ENCODE data around the gene MED25. TPM values are rescaled to one million over a fixed set of nuclear protein-coding genes. Genes with fewer than 3 reads are reported as not detected.
A peak's percentile ranks its signal among the peaks of the same experiment; 100 is the strongest.
"Not testable (repeated sequence)": the region's sequence is repeated elsewhere in the genome, so short reads cannot be mapped to it uniquely, and the experiment has no call there.

MED25 gene
- total RNA-seq, 1 experiment from 2014 or later, result 37.8 TPM

DNA sequence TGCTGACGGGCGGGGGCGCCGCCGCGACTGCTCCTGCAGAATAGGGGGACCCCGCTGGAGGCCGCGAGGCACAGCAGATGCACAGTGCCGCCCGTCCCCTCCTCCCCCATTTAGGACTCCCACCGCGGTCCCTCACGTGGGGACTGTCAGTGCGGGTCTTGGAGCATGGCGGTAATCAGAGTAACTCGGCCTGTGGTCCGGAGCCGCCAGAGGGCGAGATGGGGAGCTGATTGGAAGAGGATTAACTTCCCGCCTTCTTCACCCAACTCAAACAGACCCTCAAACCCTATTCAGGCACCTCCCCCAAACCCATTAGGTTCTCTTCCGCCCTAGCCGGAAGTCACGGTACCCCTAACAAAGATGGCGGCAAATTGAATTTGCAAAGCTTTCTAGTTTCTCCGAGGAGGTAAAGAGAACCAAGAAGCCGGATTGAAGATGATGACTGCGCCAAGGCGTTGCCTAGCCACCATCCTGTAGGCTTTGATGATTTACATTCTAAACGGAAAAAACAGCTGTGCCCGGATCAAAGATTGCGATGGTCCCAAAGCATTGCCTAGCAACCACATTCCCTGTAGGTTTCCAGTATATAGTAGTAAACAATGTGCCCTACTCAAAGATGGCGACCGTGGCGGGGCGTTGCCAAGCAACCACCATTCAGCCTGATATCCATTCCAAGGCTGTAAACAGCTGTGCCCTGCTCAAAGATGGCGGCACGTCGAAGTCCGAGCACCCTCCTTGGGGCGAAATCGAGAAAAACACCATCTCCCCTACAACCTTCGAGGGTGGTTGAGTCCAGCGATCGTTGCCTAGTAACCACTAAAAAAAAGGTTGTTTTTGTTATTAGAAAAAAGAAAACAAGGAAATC lies 4.9 kb upstream of the MED25 start, which contains the start of gene FUZ:
Gene FUZ (minus strand): TSS at position 296 of the 865 bp plus-strand sequence. CDS start 186 bp downstream, at position 110.
- Histone ChIP-seq H3K9ac (ENCODE audit: low read length) (peak within 1 kb of the TSS; percentile 64), H3K36me3 (ENCODE audit: insufficient read depth, low read length) (no peaks in the 10 kb centered on the region), H3K27me3 (ENCODE audit: low read length) (no peaks in the 10 kb centered on the region), H2AFZ (ENCODE audit: low read length) (peak within 1 kb of the TSS; percentile 52), H3K9me2 (replicated peaks; ENCODE audit: insufficient read depth, low read length) (no peaks in the 10 kb centered on the region), H3K4me2 (ENCODE audit: low read depth, low read length, poor library complexity, severe bottlenecking) (peak within 1 kb of the TSS; percentile 65), H4K20me1 (ENCODE audit: insufficient read depth, low read depth, low read length) (no peaks in the 10 kb centered on the region), H3K9me3 (ENCODE audit: low read length) (no peaks in the 10 kb centered on the region), H3K4me1 (ENCODE audit: low read length) (peaks cover 38% of the 10 kb centered on the region), H3K27ac (ENCODE audit: low read length) (peak within 1 kb of the TSS; percentile 62), H3K4me3 (ENCODE audit: low read length) (peak within 1 kb of the TSS; percentile 65), H3K79me2 (ENCODE audit: low read length) (peaks cover under 1% of the 10 kb centered on the region)
- peak; percentile 100 for DNase-seq

DNA sequence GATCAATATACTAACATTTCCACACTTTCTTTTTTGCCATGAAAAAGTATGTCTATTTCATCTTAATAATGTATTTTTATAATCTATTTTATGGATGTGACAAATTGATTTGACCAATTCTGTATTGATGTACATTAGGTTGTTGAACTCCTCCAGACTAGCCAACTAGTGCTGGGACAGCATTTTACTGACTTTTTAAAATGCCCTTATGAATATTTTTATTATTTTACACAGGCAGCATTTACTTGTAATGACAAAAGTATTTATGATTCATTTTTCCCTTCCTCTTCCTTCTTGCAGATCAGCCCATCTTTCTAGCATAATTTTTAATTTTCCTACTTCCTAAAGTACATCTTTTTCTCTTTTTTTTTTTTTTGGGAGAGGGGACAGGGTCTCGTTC lies 4.1 kb upstream of the MED25 start:
- Histone ChIP-seq H3K79me2 (ENCODE audit: low read length) (peaks cover 9% of the 10 kb centered on the region), H3K9me2 (replicated peaks; ENCODE audit: insufficient read depth, low read length) (no peaks in the 10 kb centered on the region), H4K20me1 (ENCODE audit: insufficient read depth, low read depth, low read length) (no peaks in the 10 kb centered on the region), H3K9me3 (ENCODE audit: low read length) (no peaks in the 10 kb centered on the region), H3K9ac (ENCODE audit: low read length) (no peak overlapping the region), H2AFZ (ENCODE audit: low read length) (peak overlapping the region; percentile 52), H3K4me1 (ENCODE audit: low read length) (peaks cover 34% of the 10 kb centered on the region), H3K27ac (ENCODE audit: low read length) (0 out of 2 replicates have a peak overlapping the region, but pooled peaks have one; percentile 1), H3K4me3 (ENCODE audit: low read length) (peak overlapping the region; percentile 65; the same call in 1 of the 2 replicates), H3K27me3 (ENCODE audit: low read length) (no peaks in the 10 kb centered on the region), H3K4me2 (ENCODE audit: low read depth, low read length, poor library complexity, severe bottlenecking) (peak overlapping the region; percentile 65), H3K36me3 (ENCODE audit: insufficient read depth, low read length) (no peaks in the 10 kb centered on the region)
- DNase-seq, result peak; percentile 52

DNA sequence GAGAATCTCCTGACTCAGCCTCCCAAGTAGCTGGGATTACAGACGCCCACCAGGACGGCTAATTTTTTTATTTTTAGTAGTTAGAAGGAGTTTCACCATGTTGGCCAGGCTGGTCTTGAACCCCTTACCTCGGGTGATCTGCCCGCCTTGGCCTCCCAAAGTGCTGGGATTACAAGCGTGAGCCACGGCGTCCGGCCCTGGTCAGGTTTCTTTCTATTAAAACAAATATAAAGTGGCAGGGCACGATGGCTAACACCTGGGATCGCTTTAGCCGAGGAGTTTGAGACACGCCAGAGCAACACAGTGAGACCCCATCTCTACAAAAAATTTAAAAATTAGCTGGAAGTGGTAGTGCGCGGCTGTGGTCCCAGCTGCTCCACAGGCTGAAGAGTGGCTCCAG lies 1.5 kb upstream of the MED25 start:
- peaks cover 31% of the 10 kb centered on the region for H3K4me1 ChIP-seq (ENCODE audit: low read length)
- DNase-seq, result no peak
- no peaks in the 10 kb centered on the region for H3K9me2 ChIP-seq (replicated peaks; ENCODE audit: insufficient read depth, low read length)
- no peak overlapping the region for H3K4me3 ChIP-seq (ENCODE audit: low read length)
- H2AFZ ChIP-seq (ENCODE audit: low read length), result no peak overlapping the region
- no peak overlapping the region for H3K9ac ChIP-seq (ENCODE audit: low read length)
- no peaks in the 10 kb centered on the region for H3K27me3 ChIP-seq (ENCODE audit: low read length)
- H3K79me2 ChIP-seq (ENCODE audit: low read length), result peaks cover 32% of the 10 kb centered on the region
- peak overlapping the region; percentile 77 for H3K4me2 ChIP-seq (ENCODE audit: low read depth, low read length, poor library complexity, severe bottlenecking)
- H3K27ac ChIP-seq (ENCODE audit: low read length), result 0 out of 2 replicates have a peak overlapping the region, but pooled peaks have one; percentile 45
- H4K20me1 ChIP-seq (ENCODE audit: insufficient read depth, low read depth, low read length), result no peaks in the 10 kb centered on the region
- H3K36me3 ChIP-seq (ENCODE audit: insufficient read depth, low read length), result peaks cover 7% of the 10 kb centered on the region; the same call in 1 of the 2 replicates
- H3K9me3 ChIP-seq (ENCODE audit: low read length), result no peaks in the 10 kb centered on the region

DNA sequence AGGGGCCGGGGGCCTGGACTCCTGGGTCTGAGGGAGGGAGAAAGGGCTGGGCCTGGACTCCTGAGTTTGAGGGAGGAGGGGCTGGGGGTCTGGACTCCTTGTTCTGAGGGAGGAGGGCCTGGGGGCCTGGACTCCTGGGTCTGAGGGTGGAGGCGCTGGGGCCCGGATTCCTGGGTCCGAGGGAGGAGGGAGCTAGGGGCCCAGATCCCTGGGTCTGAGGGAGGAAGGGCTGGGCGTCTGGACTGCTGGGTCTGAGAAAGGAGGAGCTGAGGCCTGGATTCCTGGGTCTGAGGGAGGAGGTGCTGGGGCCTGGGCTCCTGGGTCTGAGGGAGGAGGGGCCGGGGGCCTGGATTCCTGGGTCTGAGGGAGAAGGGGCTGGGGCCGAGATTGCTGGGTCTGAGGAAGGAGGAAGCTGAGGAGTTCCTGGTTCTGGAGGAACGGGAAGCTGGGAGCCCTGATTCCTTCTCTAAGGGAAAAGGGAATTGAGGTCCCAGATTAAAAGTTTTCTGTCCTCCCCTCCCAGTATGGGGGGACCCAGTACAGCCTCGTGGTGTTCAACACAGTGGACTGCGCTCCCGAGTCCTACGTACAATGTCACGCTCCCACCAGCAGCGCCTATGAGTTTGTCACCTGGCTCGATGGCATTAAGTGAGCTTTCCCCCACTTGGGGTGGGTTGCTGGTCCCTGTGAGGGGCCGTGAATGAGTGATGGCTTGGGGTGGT lies 721 bp downstream of the MED25 start:
- H3K27me3 ChIP-seq (ENCODE audit: low read length), result no peaks in the 10 kb centered on the region
- H3K4me1 ChIP-seq (ENCODE audit: low read length), result peaks cover 26% of the 10 kb centered on the region
- peaks cover 42% of the 10 kb centered on the region for H3K79me2 ChIP-seq (ENCODE audit: low read length)

DNA sequence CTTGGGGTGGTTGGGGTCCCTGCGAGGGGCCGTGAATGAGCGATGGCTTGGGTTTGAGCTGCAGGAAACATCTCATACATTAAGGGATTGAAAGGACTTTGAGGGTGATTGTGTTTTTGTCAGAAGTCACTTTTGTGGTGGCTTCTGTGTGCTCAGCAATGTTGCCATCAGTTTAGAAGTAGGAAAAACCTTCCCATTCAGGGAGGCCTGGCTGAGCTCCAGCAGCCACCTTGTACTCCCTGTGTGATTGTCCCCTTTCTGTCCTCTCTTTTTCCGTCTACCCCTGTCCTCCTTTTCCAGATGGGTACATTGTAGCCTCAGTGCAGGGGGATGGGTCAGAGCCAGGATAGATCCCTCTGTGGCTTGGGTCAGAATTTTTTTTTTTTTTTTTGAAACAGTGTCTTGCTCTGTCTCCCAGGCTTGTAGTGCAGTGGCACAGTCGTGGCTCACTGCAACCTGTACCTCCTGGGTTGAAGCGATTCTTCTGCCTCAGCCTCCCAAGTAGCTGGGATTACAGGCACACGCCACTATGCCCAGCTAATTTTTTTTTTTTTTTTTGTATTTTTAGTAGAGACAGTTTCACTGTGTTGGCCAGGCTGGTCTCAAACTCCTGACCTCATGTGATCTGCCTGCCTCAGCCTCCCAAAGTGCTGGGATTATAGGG lies 1.5 kb downstream of the MED25 start:
- peaks cover 46% of the 10 kb centered on the region for H3K79me2 ChIP-seq (ENCODE audit: low read length)

More for the DNA sequence above, 721 bp downstream of the MED25 start:
- Histone ChIP-seq H3K27ac (ENCODE audit: low read length) (peak overlapping the region; percentile 20), H3K9ac (ENCODE audit: low read length) (peak overlapping the region; percentile 85), H3K36me3 (ENCODE audit: insufficient read depth, low read length) (peaks cover 14% of the 10 kb centered on the region; the same call in 1 of the 2 replicates), H3K4me2 (ENCODE audit: low read depth, low read length, poor library complexity, severe bottlenecking) (peak overlapping the region; percentile 77), H3K4me3 (ENCODE audit: low read length) (peak overlapping the region; percentile 72), H3K9me2 (replicated peaks; ENCODE audit: insufficient read depth, low read length) (no peaks in the 10 kb centered on the region), H3K9me3 (ENCODE audit: low read length) (no peaks in the 10 kb centered on the region), H4K20me1 (ENCODE audit: insufficient read depth, low read depth, low read length) (no peaks in the 10 kb centered on the region), H2AFZ (ENCODE audit: low read length) (peak overlapping the region; percentile 70; the same call in 1 of the 2 replicates)
- DNase-seq, result peak; percentile 58

DNA sequence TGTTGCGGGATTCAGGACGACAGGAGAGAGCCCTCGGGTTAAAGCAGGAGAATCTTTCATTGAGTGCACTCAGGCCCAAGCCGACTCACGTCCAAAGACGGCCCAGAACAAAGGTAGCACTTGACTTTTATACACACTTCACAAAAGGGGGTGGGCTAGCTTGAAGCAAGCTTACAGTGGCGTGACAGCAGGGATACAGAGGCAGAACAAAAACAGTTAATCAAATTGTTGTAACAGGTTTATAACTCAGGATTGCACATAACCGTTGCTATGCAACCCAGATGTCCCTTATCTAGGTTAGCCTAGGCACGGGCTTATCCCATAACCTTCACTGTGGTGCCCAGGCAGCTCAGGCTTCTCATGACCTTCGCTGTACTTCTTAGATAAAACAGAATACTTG lies 2.0 kb downstream of the MED25 start:
- Histone ChIP-seq H3K9me3 (ENCODE audit: low read length) (no peaks in the 10 kb centered on the region), H3K4me2 (ENCODE audit: low read depth, low read length, poor library complexity, severe bottlenecking) (no peak overlapping the region), H3K9ac (ENCODE audit: low read length) (no peak overlapping the region), H2AFZ (ENCODE audit: low read length) (no peak overlapping the region), H3K27ac (ENCODE audit: low read length) (no peak overlapping the region), H3K4me3 (ENCODE audit: low read length) (no peak overlapping the region), H3K4me1 (ENCODE audit: low read length) (peaks cover 19% of the 10 kb centered on the region), H4K20me1 (ENCODE audit: insufficient read depth, low read depth, low read length) (no peaks in the 10 kb centered on the region), H3K9me2 (replicated peaks; ENCODE audit: insufficient read depth, low read length) (no peaks in the 10 kb centered on the region), H3K36me3 (ENCODE audit: insufficient read depth, low read length) (peaks cover 20% of the 10 kb centered on the region; the same call in 1 of the 2 replicates), H3K79me2 (ENCODE audit: low read length) (peaks cover 50% of the 10 kb centered on the region), H3K27me3 (ENCODE audit: low read length) (no peaks in the 10 kb centered on the region)
- DNase-seq, result no peak

More for the DNA sequence above, 1.5 kb downstream of the MED25 start:
- not testable (repeated sequence) for DNase-seq; H2AFZ ChIP-seq (ENCODE audit: low read length); H4K20me1 ChIP-seq (ENCODE audit: insufficient read depth, low read depth, low read length); H3K9me3 ChIP-seq (ENCODE audit: low read length); H3K27me3 ChIP-seq (ENCODE audit: low read length); H3K27ac ChIP-seq (ENCODE audit: low read length); H3K9me2 ChIP-seq (replicated peaks; ENCODE audit: insufficient read depth, low read length)
- H3K9ac ChIP-seq (ENCODE audit: low read length), result peak overlapping the region; percentile 85
- H3K4me2 ChIP-seq (ENCODE audit: low read depth, low read length, poor library complexity, severe bottlenecking), result peak overlapping the region; percentile 77
- peaks cover 19% of the 10 kb centered on the region for H3K4me1 ChIP-seq (ENCODE audit: low read length)
- H3K4me3 ChIP-seq (ENCODE audit: low read length), result peak overlapping the region; percentile 72; the same call in 1 of the 2 replicates
- peaks cover 15% of the 10 kb centered on the region; the same call in 1 of the 2 replicates for H3K36me3 ChIP-seq (ENCODE audit: insufficient read depth, low read length)

DNA sequence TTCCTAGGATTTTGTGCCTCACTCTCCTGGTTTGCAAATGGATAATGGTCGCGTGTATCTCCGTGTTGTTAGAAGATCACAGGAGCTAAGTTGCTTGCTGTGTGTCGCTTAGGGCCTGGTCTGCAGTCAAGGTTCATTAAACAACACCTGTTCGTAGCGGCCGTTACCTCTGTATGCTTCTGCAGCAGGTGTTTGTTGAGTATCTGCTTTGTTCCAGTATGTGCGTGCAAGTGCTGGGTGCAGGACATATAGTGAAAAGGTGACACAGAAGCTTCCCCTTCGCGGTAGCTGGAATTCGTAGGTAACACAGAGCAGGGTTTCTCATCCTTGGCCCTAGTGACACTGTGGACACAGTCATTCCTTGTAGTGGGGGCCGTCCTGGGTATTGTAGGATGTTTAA lies 5.4 kb downstream of the MED25 start:
- Histone ChIP-seq H3K9me2 (replicated peaks; ENCODE audit: insufficient read depth, low read length) (no peaks in the 10 kb centered on the region), H3K4me1 (ENCODE audit: low read length) (peaks cover 15% of the 10 kb centered on the region), H3K36me3 (ENCODE audit: insufficient read depth, low read length) (peaks cover 23% of the 10 kb centered on the region; the same call in 1 of the 2 replicates), H3K9ac (ENCODE audit: low read length) (no peak overlapping the region), H3K27ac (ENCODE audit: low read length) (no peak overlapping the region), H3K27me3 (ENCODE audit: low read length) (no peaks in the 10 kb centered on the region), H4K20me1 (ENCODE audit: insufficient read depth, low read depth, low read length) (no peaks in the 10 kb centered on the region), H3K9me3 (ENCODE audit: low read length) (no peaks in the 10 kb centered on the region), H3K79me2 (ENCODE audit: low read length) (peaks cover 48% of the 10 kb centered on the region), H3K4me3 (ENCODE audit: low read length) (no peak overlapping the region), H2AFZ (ENCODE audit: low read length) (no peak overlapping the region), H3K4me2 (ENCODE audit: low read depth, low read length, poor library complexity, severe bottlenecking) (no peak overlapping the region)
- DNase-seq, result no peak

Measured in Karpas-422 (cell line).